GM19240 (cell line): ENCODE data around the gene TPBGL.
A peak's percentile ranks its signal among the peaks of the same experiment; 100 is the strongest.

ENCODE experiments used
- DNase-seq: peaks from one replicate; pipeline ENCODE4 v3.0.0; 2011; ENCODE audit warnings: low spot score; ENCODE audit not compliant: insufficient read length

Gene TPBGL

GRCh38 chr11:75212411-75212810 lies 28.2 kb upstream of the TPBGL start:
- no peak for DNase-seq

DNA sequence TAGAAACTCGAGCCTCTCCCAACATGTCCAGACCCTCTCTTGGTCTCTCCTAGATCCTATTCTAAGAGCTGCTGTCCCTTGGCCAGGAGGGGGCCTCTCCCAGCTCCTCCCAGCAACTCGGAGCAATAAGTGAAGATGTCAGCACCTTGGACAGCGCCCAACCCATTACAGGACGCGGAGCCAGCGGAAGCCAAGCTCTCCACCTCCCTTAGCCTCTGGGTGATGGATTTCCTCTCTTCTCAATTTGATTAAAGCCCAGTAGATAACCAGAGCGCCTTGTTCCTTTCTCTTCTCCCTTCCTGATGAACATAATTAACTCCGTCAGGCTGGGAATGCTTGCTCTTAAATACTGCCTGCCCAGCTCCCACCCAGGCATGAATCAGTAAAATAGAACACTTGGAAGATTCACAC lies 26.2 kb upstream of the TPBGL start:
- DNase-seq: peak; percentile 59

DNA sequence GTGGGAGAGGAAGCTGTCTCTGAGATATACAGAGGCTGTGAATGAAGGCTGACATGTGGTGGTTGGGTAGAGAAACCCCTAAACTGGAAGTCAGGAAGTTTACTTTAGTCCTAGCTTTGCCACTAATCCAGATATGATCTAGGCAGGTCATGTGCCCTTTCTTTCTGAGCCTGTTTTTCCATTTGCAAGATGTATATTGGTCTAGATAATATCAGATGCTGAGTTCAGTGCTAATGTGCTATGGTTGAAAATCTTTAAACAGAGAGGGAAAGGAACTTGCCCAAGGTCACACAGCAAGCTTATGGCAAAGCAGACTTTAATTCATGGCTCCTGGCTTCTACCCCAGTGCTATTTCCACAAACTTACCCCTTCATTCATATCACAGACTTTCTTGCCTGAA lies 25.7 kb upstream of the TPBGL start:
- no peak for DNase-seq

- no peak for DNase-seq
These were observed 20.7 kb upstream of the TPBGL start for GRCh38 chr11:75219869-75220268.

- no peak for DNase-seq
These were observed 16.5 kb upstream of the TPBGL start for GRCh38 chr11:75223954-75224643.

DNA sequence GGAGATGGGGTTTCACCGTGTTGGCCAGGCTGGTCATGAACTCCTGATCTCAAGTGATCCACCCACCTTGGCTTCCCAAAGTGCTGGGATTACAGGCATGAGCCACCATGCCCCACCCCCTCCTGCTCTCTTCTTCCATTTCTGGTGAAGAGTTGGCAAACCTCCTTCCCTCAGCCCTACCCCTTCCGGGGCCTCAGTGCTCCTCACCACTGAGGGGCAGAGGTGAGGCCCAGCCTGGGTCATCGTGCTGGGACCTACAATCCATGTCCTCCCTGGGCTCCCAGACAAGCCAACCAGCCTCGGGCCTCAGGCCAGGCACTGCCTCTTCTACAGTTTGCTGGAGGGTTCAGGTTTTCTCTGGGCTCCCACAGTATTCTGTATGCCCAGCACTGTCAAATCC lies 14.8 kb upstream of the TPBGL start:
- DNase-seq: no peak

GRCh38 chr11:75229466-75229865 lies 11.1 kb upstream of the TPBGL start:
- no peak for DNase-seq

DNA sequence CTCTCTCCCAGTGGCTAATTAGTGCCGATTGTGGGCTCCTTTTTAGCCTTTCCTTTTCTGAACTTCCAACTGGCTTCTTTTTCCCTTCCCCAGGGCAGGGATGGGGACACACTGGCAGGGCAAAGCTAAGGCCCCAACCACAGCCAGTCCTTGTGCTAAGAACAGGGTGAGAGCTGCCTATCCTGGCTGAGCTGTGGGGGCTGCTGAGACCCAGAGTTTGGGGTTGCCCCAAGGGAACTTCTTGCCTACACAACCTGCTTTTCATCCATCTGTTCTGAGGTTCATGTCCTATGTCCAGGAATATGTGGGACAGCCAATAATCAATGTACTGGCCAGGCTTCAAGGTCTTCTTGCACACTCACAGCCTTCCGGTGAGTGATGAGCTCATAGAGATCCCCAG lies 10.0 kb upstream of the TPBGL start:
- no peak for DNase-seq

- no peak for DNase-seq
These were observed 6.8 kb upstream of the TPBGL start for GRCh38 chr11:75233754-75234172.

DNA sequence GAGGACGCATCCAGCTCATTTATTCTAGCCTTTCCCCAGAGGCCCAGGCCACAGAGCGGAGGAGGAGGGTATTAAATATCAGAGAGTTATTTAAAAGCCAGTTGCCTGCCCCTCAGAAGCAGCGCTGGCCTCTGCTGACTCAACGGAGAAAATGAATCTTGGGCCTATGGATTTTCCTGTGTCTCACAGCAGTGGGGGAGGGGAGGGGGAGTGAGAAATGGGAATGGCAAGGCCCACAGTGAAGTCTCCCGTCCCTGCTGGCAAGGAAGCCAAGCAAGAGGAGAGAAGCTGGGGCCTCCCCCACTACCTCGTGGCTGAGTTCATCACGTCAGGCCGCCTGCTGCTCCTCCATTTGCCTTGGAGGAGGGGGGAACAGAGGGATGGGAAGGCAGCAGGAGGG lies 4.5 kb upstream of the TPBGL start:
- DNase-seq: no peak

- no peak for DNase-seq
These were observed 3.5 kb upstream of the TPBGL start for GRCh38 chr11:75237050-75237449.

GRCh38 chr11:75238595-75239440 lies 1.8 kb upstream of the TPBGL start:
- no peak for DNase-seq

- no peak for DNase-seq
These were observed 863 bp upstream of the TPBGL start for GRCh38 chr11:75239531-75240290.

- DNase-seq: peak; percentile 89
These were observed 697 bp downstream of the TPBGL start for GRCh38 chr11:75241036-75241905.

DNA sequence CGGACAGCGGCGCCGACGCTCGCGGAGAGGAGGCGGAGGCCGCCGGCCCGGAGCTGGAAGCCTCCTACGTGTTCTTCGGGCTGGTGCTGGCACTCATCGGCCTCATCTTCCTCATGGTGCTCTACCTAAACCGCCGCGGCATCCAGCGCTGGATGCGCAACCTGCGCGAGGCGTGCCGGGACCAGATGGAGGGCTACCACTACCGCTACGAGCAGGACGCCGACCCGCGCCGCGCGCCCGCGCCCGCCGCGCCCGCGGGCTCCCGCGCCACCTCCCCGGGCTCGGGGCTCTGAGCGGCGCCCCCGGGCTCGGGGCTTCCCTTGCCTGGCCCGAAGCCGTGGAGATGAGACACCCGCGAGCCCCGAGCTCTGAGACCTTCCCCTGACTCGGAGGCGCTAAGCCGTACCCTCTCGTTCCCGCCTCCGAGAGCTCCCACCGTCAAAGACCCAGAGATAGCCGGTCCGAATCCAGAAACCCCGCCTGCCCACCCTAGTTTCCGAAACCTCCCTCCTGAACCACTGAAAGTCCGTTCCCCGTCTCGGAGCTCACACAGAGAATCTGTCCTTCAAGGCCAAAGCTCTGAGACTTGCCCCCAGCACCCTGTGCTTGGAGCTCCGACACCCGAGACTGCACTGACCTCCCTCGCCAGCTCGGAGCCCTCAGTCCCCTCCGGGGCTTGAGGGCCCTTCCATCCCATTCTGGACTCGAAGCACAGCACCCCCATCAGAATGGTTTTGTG lies 1.5 kb downstream of the TPBGL start:
- DNase-seq: no peak

DNA sequence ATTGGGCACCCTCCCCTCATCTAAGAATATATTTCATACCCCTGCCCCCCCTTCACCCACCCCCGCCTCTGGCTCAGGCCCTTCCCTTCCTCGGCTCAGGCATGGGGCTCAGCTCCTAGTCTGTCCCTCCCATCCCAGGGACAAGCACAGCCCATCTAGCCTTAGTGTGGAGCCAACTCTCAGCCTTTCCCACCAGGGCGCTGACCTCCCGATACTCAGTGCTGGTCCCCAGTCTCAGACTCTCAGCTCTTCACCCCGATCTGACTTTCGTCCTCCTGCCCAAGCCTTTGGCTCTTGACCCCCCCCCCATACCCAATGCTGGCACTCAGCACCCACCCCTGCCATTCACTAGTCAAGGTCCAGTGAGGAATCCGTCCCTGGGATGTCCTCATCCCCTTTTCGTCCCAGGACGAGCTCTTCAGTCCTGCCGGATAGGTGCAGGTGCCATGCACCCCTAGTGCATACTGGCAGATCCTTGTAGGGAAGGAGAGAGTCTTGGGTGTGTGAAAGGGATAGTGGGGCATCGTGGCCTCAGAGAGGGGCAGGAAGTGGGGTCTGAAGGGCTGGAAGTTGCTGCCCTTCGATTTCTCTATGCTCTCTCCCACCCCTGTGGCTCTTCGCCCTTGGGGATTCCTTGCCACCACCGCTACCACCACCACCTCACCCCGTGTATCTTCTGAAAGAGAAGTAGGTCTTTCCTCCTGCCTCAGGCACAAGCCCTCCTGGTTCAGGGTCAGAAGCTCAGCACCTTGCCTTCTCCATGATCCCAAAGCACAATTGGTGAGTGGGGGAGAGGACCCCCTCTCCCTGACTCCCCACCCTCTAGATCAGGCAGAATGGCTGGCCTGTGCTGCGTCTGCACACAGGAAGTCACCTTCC lies 2.4 kb downstream of the TPBGL start:
- no peak for DNase-seq

GRCh38 chr11:75244052-75244814 lies 3.7 kb downstream of the TPBGL start:
- no peak for DNase-seq

GRCh38 chr11:75245356-75246005 lies 4.9 kb downstream of the TPBGL start:
- no peak for DNase-seq
